ENCODE measurements around the gene ADNP.

Gene ADNP

DNA sequence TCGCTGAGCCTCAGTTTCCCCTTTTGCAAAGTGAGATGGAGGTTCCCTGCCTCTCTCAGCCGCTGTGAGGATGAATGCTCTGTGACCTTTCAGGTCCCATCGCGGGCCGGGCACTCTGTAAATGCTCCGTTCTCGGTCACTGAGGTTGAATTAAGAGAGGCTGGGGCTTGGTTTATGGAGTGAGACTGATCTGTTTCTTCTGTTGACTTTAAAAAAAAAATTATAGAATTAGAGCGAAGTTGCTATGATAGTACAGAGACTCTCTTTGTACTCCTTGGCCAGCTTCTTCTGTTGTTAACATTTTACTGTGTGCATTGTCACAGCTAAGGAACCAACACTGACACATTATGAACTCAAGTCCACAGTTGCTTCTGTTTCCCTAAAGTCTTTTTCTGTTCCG, 64.4 kb downstream of the ADNP start:
- TF ChIP-seq CTCF (IDR thresholded peaks at IDR 0.05; ENCODE audit: low read depth, low read length): no peak

DNA sequence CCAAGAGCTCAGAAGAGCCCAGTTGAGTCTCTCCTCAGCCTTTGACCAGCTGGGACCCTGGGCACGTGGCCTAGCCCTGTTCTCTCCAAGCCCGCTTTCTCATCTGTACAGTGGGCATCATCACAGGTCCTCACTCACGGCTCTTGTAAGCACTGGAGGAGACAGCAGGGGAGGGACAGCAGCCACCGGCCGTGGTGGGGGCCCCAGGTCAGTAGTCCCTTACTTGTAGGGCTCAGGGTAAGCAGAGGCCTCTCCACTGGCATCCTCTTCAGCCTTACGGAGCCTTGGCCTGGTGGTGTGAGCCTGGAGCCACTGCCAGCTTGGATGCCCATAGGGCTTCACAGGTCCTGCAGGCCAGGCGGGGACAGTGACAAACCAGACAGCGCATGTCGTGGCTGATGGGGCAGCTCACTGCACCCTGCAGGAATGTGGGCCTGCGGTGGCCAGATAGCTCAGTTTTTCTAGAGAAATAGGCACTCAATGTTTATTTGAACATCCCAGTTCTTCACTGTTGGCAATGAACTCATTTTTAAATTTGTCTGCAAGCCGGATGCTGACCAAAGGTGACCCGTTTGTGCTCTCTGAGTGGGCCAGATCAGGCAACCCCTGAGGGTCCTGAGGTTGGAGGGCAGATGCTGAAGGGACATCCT, 65.1 kb downstream of the ADNP start:
- no peak for TF ChIP-seq CTCF (IDR thresholded peaks at IDR 0.05; ENCODE audit: low read depth, low read length)
- no peaks in the 10 kb centered on the region for H3K27me3 ChIP-seq (ENCODE audit: insufficient read depth, low read depth, severe bottlenecking)
- no peaks in the 10 kb centered on the region for H3K9me3 ChIP-seq (ENCODE audit: severe bottlenecking)
- H3K36me3 ChIP-seq: no peaks in the 10 kb centered on the region
- no peak overlapping the region for H3K4me3 ChIP-seq (ENCODE audit: low read depth, low read length)
- DNase-seq: no peak
- no peak overlapping the region for H3K27ac ChIP-seq

More for the DNA sequence above, 64.4 kb downstream of the ADNP start:
- Histone ChIP-seq H3K27ac (no peak overlapping the region), H3K27me3 (ENCODE audit: insufficient read depth, low read depth, severe bottlenecking) (no peaks in the 10 kb centered on the region), H3K4me3 (ENCODE audit: low read depth, low read length) (no peak overlapping the region), H3K36me3 (no peaks in the 10 kb centered on the region), H3K9me3 (ENCODE audit: severe bottlenecking) (no peaks in the 10 kb centered on the region)
- DNase-seq: no peak

- TF ChIP-seq CTCF (IDR thresholded peaks at IDR 0.05; ENCODE audit: low read depth, low read length): no peak
Measured at GRCh38 chr20:50865591-50865990, 65.6 kb downstream of the ADNP start.

DNA sequence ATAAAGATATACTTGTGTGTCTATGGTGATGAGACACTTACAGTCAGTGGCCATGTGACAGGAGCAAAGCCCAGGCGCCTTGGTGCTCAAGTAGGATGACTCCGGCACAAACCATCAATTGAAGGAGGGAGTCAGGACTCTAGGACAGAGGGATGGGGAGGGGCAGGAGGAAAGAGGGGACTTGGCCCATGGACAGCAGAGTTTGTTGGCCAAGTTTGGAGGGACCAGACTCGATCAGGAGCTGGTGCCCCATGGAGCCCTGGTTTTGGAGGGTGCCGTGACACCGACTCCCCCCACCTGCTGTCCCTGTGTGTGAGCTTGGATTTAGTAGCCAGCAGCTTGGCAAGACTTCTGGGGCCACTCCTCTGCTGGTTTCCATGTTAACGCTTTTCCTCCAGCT, 66.1 kb downstream of the ADNP start:
- H3K36me3 ChIP-seq: no peaks in the 10 kb centered on the region
- H3K4me3 ChIP-seq (ENCODE audit: low read depth, low read length): no peak overlapping the region
- no peaks in the 10 kb centered on the region for H3K9me3 ChIP-seq (ENCODE audit: severe bottlenecking)
- no peaks in the 10 kb centered on the region for H3K27me3 ChIP-seq (ENCODE audit: insufficient read depth, low read depth, severe bottlenecking)
- TF ChIP-seq CTCF (IDR thresholded peaks at IDR 0.05; ENCODE audit: low read depth, low read length): no peak
- no peak for DNase-seq
- no peak overlapping the region for H3K27ac ChIP-seq

More at GRCh38 chr20:50865591-50865990, 65.6 kb downstream of the ADNP start:
- Histone ChIP-seq H3K4me3 (ENCODE audit: low read depth, low read length) (no peak overlapping the region), H3K27ac (no peak overlapping the region), H3K27me3 (ENCODE audit: insufficient read depth, low read depth, severe bottlenecking) (no peaks in the 10 kb centered on the region), H3K9me3 (ENCODE audit: severe bottlenecking) (no peaks in the 10 kb centered on the region), H3K36me3 (no peaks in the 10 kb centered on the region)
- DNase-seq: no peak

- H3K4me3 ChIP-seq (ENCODE audit: low read depth, low read length): no peak overlapping the region
Measured at GRCh38 chr20:50862546-50862945, 68.7 kb downstream of the ADNP start.

More at GRCh38 chr20:50862546-50862945, 68.7 kb downstream of the ADNP start:
- Histone ChIP-seq H3K9me3 (ENCODE audit: severe bottlenecking) (no peaks in the 10 kb centered on the region), H3K36me3 (no peaks in the 10 kb centered on the region), H3K27ac (no peak overlapping the region), H3K27me3 (ENCODE audit: insufficient read depth, low read depth, severe bottlenecking) (no peaks in the 10 kb centered on the region)
- no peak for TF ChIP-seq CTCF (IDR thresholded peaks at IDR 0.05; ENCODE audit: low read depth, low read length)
- DNase-seq: no peak
